ENCODE data around the gene S100A4. TPM values are rescaled to one million over a fixed set of nuclear protein-coding genes. Genes with fewer than 3 reads are reported as not detected.
"Not testable (repeated sequence)": the region's sequence is repeated elsewhere in the genome, so short reads cannot be mapped to it uniquely, and the experiment has no call there.

The S100A4 gene
- total and polyA plus RNA-seq, 3 experiments from 2014 or later: 125 to 2,575 (median 132) TPM

GRCh38 chr1:153527683-153528040 lies 17.9 kb downstream of the S100A4 start:
- H3K36me3 ChIP-seq (ENCODE audit: insufficient read depth, low read length): no peaks in the 10 kb centered on the region
- ChIA-PET POLR2A (no interaction called here), CTCF (interaction anchor here (1.8 kb wide), 1 partner anchor 17 kb away, joined by 4 read pairs; no protein-coding TSS in a partner anchor)
- H3K9me3 ChIP-seq (ENCODE audit: low read length): no peaks in the 10 kb centered on the region
- no peak overlapping the region for H3K4me3 Mint-ChIP-seq
- no peaks in the 10 kb centered on the region for H3K27me3 ChIP-seq (ENCODE audit: insufficient read depth, low read length, poor library complexity, severe bottlenecking)
- DNase-seq: no peak
- H3K27me3 Mint-ChIP-seq: no peaks in the 10 kb centered on the region
- peaks cover 20% of the 10 kb centered on the region for H3K4me1 ChIP-seq (ENCODE audit: insufficient read depth, low read length)
- no peak overlapping the region for H3K4me3 ChIP-seq (ENCODE audit: low read length)
- no peak overlapping the region for H3K27ac ChIP-seq (ENCODE audit: low read depth, low read length)
- peaks cover 0 to 3% (median 0%) of the 10 kb centered on the region in 3 donors for H3K36me3 Mint-ChIP-seq
- H3K4me1 Mint-ChIP-seq: peaks cover 26 to 28% (median 27%) of the 10 kb centered on the region in 3 donors
- peak overlapping the region in 4 of 8 donors; percentile 17 to 77 (median 44) for H3K27ac Mint-ChIP-seq
- H3K9me3 Mint-ChIP-seq: no peaks in the 10 kb centered on the region

GRCh38 chr1:153527023-153527682 lies 18.5 kb downstream of the S100A4 start:
- Mint-ChIP-seq H3K27me3 (no peaks in the 10 kb centered on the region), H3K4me1 (peaks cover 26 to 28% (median 26%) of the 10 kb centered on the region in 3 donors), H3K36me3 (peaks cover 0 to 5% (median 0%) of the 10 kb centered on the region in 3 donors), H3K4me3 (no peak overlapping the region), H3K9me3 (no peaks in the 10 kb centered on the region), H3K27ac (peak overlapping the region in 5 of 8 donors; percentile 17 to 77 (median 56))
- Histone ChIP-seq H3K27me3 (ENCODE audit: insufficient read depth, low read length, poor library complexity, severe bottlenecking) (no peaks in the 10 kb centered on the region), H3K4me3 (ENCODE audit: low read length) (no peak overlapping the region), H3K27ac (ENCODE audit: low read depth, low read length) (no peak overlapping the region), H3K36me3 (ENCODE audit: insufficient read depth, low read length) (no peaks in the 10 kb centered on the region), H3K9me3 (ENCODE audit: low read length) (no peaks in the 10 kb centered on the region), H3K4me1 (ENCODE audit: insufficient read depth, low read length) (peaks cover 15% of the 10 kb centered on the region)
- POLR2A ChIA-PET: no interaction called here
- DNase-seq: peak in 1 of 5 donors; percentile 18
- CTCF ChIA-PET: interaction anchor here (1.8 kb wide), 1 partner anchor 16 kb away, joined by 4 read pairs; no protein-coding TSS in a partner anchor

- H3K27ac ChIP-seq (ENCODE audit: low read depth, low read length): no peak overlapping the region
- Mint-ChIP-seq H3K4me1 (peaks cover 16 to 19% (median 16%) of the 10 kb centered on the region in 3 donors), H3K27me3 (no peaks in the 10 kb centered on the region), H3K4me3 (no peak overlapping the region), H3K27ac (peak overlapping the region in 1 of 8 donors; percentile 17), H3K36me3 (peaks cover 0 to 5% (median 0%) of the 10 kb centered on the region in 3 donors), H3K9me3 (no peaks in the 10 kb centered on the region)
- CTCF ChIA-PET: interaction anchor here (1.2 to 2.6 kb wide), 2 partner anchors 9 to 42 kb away, joined by 3 to 11 read pairs; no protein-coding TSS in a partner anchor
- peak in 1 of 5 donors; percentile 19 for DNase-seq
- no peaks in the 10 kb centered on the region for H3K36me3 ChIP-seq (ENCODE audit: insufficient read depth, low read length)
- POLR2A ChIA-PET: no interaction called here
- no peaks in the 10 kb centered on the region for H3K9me3 ChIP-seq (ENCODE audit: low read length)
- H3K4me3 ChIP-seq (ENCODE audit: low read length): no peak overlapping the region
- peaks cover 4% of the 10 kb centered on the region for H3K4me1 ChIP-seq (ENCODE audit: insufficient read depth, low read length)
- H3K27me3 ChIP-seq (ENCODE audit: insufficient read depth, low read length, poor library complexity, severe bottlenecking): no peaks in the 10 kb centered on the region
Measured at GRCh38 chr1:153526132-153526543, 19.5 kb downstream of the S100A4 start.

GRCh38 chr1:153525088-153525728 lies 20.4 kb downstream of the S100A4 start:
- H3K4me3 ChIP-seq (ENCODE audit: low read length): no peak overlapping the region
- no peaks in the 10 kb centered on the region for H3K9me3 Mint-ChIP-seq
- H3K36me3 Mint-ChIP-seq: peaks cover 0 to 5% (median 0%) of the 10 kb centered on the region in 3 donors
- peaks cover 11 to 13% (median 11%) of the 10 kb centered on the region in 3 donors for H3K4me1 Mint-ChIP-seq
- no peaks in the 10 kb centered on the region for H3K9me3 ChIP-seq (ENCODE audit: low read length)
- ChIA-PET CTCF (interaction anchor here (1.1 to 2.6 kb wide), 4 partner anchors 8 to 43 kb away, joined by 3 to 11 read pairs (median 4); partner anchors contain the start of gene S100A6), POLR2A (no interaction called here)
- no peaks in the 10 kb centered on the region for H3K36me3 ChIP-seq (ENCODE audit: insufficient read depth, low read length)
- H3K27ac Mint-ChIP-seq: peak overlapping the region in 2 of 8 donors; percentile 43 to 74
- no peak overlapping the region for H3K27ac ChIP-seq (ENCODE audit: low read depth, low read length)
- H3K4me1 ChIP-seq (ENCODE audit: insufficient read depth, low read length): no peaks in the 10 kb centered on the region
- H3K27me3 ChIP-seq (ENCODE audit: insufficient read depth, low read length, poor library complexity, severe bottlenecking): no peaks in the 10 kb centered on the region
- H3K27me3 Mint-ChIP-seq: peaks cover 0 to 2% of the 10 kb centered on the region in 2 donors
- no peak overlapping the region for H3K4me3 Mint-ChIP-seq
- DNase-seq: no peak

GRCh38 chr1:153522353-153523048 lies 23.1 kb downstream of the S100A4 start:
- CTCF ChIA-PET: interaction anchor here (3.8 to 4.2 kb wide), 2 partner anchors 10 to 12 kb away, joined by 27 to 31 read pairs; no protein-coding TSS in a partner anchor
- Mint-ChIP-seq H3K27ac (peak overlapping the region in 5 of 8 donors; percentile 35 to 83 (median 67)), H3K4me3 (peak overlapping the region in 2 of 7 donors; percentile 40 to 51)
- POLR2A ChIA-PET: interaction anchor here (1.1 kb wide), 1 partner anchor 10 kb away, joined by 3 read pairs; no protein-coding TSS in a partner anchor
- H3K36me3 Mint-ChIP-seq; DNase-seq; H3K4me1 Mint-ChIP-seq; H3K27ac ChIP-seq (ENCODE audit: low read depth, low read length); H3K9me3 ChIP-seq (ENCODE audit: low read length); H3K27me3 Mint-ChIP-seq; H3K9me3 Mint-ChIP-seq; H3K4me3 ChIP-seq (ENCODE audit: low read length); H3K36me3 ChIP-seq (ENCODE audit: insufficient read depth, low read length); H3K4me1 ChIP-seq (ENCODE audit: insufficient read depth, low read length); H3K27me3 ChIP-seq (ENCODE audit: insufficient read depth, low read length, poor library complexity, severe bottlenecking): not testable (repeated sequence)

- not testable (repeated sequence) for H3K4me1 ChIP-seq (ENCODE audit: insufficient read depth, low read length); H3K4me3 Mint-ChIP-seq; H3K27me3 ChIP-seq (ENCODE audit: insufficient read depth, low read length, poor library complexity, severe bottlenecking); DNase-seq; H3K4me3 ChIP-seq (ENCODE audit: low read length); H3K27ac Mint-ChIP-seq; H3K36me3 Mint-ChIP-seq; H3K4me1 Mint-ChIP-seq; H3K9me3 Mint-ChIP-seq; H3K36me3 ChIP-seq (ENCODE audit: insufficient read depth, low read length); H3K27ac ChIP-seq (ENCODE audit: low read depth, low read length); H3K27me3 Mint-ChIP-seq; H3K9me3 ChIP-seq (ENCODE audit: low read length)
- POLR2A ChIA-PET: interaction anchor here (1.1 kb wide), 1 partner anchor 10 kb away, joined by 3 read pairs; no protein-coding TSS in a partner anchor
- CTCF ChIA-PET: interaction anchor here (1.0 to 4.2 kb wide), 5 partner anchors 11 to 50 kb away, joined by 3 to 31 read pairs (median 7); no protein-coding TSS in a partner anchor
Measured at GRCh38 chr1:153521808-153522207, 23.8 kb downstream of the S100A4 start.

GRCh38 chr1:153520818-153521476 lies 24.7 kb downstream of the S100A4 start:
- Mint-ChIP-seq H3K9me3 (no peaks in the 10 kb centered on the region), H3K27me3 (peaks cover 0 to 4% of the 10 kb centered on the region in 2 donors)

More at GRCh38 chr1:153520818-153521476, 24.7 kb downstream of the S100A4 start:
- Histone ChIP-seq H3K9me3 (ENCODE audit: low read length) (no peaks in the 10 kb centered on the region), H3K27ac (ENCODE audit: low read depth, low read length) (no peak overlapping the region), H3K27me3 (ENCODE audit: insufficient read depth, low read length, poor library complexity, severe bottlenecking) (no peaks in the 10 kb centered on the region), H3K36me3 (ENCODE audit: insufficient read depth, low read length) (no peaks in the 10 kb centered on the region), H3K4me3 (ENCODE audit: low read length) (no peak overlapping the region), H3K4me1 (ENCODE audit: insufficient read depth, low read length) (no peaks in the 10 kb centered on the region)
- Mint-ChIP-seq H3K4me1 (peaks cover 5 to 7% (median 7%) of the 10 kb centered on the region in 3 donors), H3K4me3 (no peak overlapping the region), H3K27ac (peak overlapping the region in 1 of 8 donors; percentile 55), H3K36me3 (peaks cover 0 to 2% (median 0%) of the 10 kb centered on the region in 3 donors)
- no peak for DNase-seq
- POLR2A ChIA-PET: interaction anchor here (1.0 to 1.5 kb wide), 3 partner anchors 11 to 24 kb away, joined by 3 read pairs; no protein-coding TSS in a partner anchor
- CTCF ChIA-PET: interaction anchor here (1.0 to 4.2 kb wide), 8 partner anchors 11 to 51 kb away, joined by 3 to 31 read pairs (median 3); no protein-coding TSS in a partner anchor

Data from CD8-positive, alpha-beta memory T cell (primary cell).